HG03354 (cell line): ENCODE results near the gene DSG4.
"Not testable (repeated sequence)": the region's sequence is repeated elsewhere in the genome, so short reads cannot be mapped to it uniquely, and the experiment has no call there.

Experiments used
- ATAC-seq: cut with Tn5 transposase; IDR thresholded peaks from one replicate; pipeline ENCODE4 v1.9.1; 2021; ENCODE audit warnings: mild to moderate bottlenecking; ENCODE audit not compliant: unreplicated experiment, poor library complexity, severe bottlenecking

The DSG4 gene

GRCh38 chr18:31376477-31376876, at the start of gene DSG4:
DSG4 (plus strand) TSS chr18:31376777; CDS start chr18:31376912, 135 bp downstream.
- no peak for ATAC-seq

- no peak for ATAC-seq
Measured at GRCh38 chr18:31329787-31330438, 46.7 kb upstream of the DSG4 start.

- ATAC-seq, result no peak
Measured at GRCh38 chr18:31343454-31343853, 33.1 kb upstream of the DSG4 start.

DNA sequence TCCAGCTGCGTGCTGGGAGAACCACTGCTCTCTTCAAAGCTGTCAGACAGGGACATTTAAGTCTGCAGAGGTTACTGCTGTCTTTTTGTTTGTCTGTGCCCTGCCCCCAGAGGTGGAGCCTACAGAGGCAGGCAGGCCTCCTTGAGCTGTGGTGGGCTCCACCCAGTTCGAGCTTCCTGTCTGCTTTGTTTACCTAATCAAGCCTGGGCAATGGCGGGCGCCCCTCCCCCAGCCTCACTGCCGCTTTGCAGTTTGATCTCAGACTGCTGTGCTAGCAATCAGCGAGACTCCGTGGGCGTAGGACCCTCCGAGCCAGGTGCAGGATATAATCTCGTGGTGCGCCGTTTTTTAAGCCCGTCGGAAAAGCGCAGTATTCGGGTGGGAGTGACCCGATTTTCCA, 23.2 kb upstream of the DSG4 start:
- not testable (repeated sequence) for ATAC-seq

GRCh38 chr18:31354990-31355389, 21.6 kb upstream of the DSG4 start:
- no peak for ATAC-seq

DNA sequence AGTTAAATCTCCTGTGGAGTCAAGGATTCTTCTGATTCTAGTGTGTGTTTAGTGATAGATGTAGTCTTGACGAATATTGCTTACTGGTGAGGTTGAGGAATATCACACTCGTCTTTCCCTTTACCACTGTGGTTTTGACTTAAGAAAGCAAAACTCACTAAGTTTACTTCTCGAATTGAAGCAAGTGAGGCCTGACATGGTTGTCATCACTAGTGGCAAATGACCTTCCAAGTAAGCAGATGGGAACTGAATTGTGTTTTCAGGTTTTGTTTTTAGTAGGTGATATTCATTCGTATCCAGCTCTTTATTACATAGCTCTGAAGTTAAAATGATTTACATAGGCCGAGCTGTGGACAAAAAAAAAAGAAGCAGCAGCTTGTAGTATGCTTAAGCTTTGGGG, 20.6 kb upstream of the DSG4 start:
- ATAC-seq, result no peak

GRCh38 chr18:31364190-31364589, 12.4 kb upstream of the DSG4 start:
- no peak for ATAC-seq

GRCh38 chr18:31369478-31369877, 7.1 kb upstream of the DSG4 start:
- ATAC-seq, result no peak

GRCh38 chr18:31371989-31372388, 4.6 kb upstream of the DSG4 start:
- no peak for ATAC-seq

DNA sequence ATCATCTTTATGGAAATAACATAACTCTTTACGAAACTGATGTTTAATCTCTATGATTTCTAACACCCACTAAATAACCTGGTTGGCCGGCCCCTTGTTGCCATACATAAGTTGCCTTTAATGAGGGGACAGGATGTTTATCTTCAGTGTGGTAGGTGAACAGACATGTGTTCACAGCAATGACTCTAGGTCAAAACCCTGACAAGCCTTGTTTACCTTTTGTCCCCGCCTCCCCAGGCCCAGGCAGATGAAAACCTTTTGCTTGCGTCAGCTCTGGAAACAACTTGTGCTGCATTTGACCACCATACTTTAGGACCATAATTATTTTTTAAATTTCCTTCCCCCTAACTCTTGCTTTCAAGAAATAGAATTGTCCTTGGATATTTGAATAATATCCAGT, 2.9 kb upstream of the DSG4 start:
- no peak for ATAC-seq

DNA sequence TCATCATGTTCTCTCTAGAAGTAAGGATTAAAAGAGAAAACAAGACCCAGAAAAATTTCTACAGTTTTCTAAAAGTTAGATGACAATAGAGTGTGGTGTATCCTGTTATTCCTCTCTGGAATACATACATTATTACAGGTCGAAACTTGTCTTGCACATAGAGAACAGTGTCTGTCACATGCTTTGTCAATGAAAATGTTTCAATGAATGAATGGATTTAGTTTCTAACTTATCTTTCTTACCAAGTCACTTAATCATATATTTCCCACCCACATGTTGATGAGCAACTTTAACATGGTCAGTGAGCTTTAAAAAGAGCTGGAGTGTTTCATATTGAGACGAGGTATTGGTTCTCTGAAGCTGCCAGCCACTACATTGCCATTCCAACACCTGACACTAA, 4.3 kb downstream of the DSG4 start:
- ATAC-seq, result no peak

GRCh38 chr18:31382107-31382506, 5.5 kb downstream of the DSG4 start:
- ATAC-seq, result no peak

GRCh38 chr18:31386741-31387140, 10.2 kb downstream of the DSG4 start:
- ATAC-seq, result no peak

DNA sequence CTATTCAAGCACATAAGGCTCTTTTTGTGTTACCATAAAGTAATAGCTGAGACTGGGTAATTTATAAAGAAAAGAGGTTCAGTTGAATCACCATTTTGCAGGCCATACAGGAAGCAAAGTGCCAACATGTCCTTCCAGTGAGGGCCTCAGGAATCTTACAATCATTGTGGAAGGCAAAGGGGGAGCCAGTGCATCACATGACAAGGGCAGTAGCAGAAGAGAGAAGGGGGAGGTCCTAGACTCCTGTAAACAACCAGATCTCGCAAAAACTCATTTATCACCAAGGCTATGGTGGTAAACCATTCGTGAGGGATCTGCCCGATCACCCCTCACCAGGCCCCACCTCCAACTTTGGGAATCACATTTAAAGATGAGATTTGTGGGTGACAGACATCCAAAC, 16.7 kb downstream of the DSG4 start:
- ATAC-seq, result no peak

- no peak for ATAC-seq
Measured at GRCh38 chr18:31396796-31397612, 20.4 kb downstream of the DSG4 start.

DNA sequence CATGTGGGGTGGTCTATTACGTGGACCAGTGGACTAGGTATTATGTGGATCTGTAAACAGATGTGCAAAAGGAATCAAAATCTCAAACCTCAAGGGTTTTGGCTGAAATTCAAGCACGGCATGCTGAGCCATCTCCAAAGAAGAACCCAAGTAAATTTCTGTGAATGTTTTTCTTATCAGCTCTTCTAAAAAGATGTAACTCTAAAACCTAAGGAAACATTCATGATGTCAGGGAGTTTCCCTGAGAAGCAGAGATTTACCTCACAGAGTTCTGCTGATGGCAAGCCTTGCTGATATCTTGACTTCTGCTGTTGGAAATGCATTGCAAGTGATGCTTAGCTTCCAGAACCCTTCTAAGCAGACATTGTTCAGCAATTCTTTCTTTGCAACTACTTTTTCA, 21.6 kb downstream of the DSG4 start:
- ATAC-seq, result no peak

GRCh38 chr18:31399306-31400032, 22.9 kb downstream of the DSG4 start:
- ATAC-seq, result no peak

DNA sequence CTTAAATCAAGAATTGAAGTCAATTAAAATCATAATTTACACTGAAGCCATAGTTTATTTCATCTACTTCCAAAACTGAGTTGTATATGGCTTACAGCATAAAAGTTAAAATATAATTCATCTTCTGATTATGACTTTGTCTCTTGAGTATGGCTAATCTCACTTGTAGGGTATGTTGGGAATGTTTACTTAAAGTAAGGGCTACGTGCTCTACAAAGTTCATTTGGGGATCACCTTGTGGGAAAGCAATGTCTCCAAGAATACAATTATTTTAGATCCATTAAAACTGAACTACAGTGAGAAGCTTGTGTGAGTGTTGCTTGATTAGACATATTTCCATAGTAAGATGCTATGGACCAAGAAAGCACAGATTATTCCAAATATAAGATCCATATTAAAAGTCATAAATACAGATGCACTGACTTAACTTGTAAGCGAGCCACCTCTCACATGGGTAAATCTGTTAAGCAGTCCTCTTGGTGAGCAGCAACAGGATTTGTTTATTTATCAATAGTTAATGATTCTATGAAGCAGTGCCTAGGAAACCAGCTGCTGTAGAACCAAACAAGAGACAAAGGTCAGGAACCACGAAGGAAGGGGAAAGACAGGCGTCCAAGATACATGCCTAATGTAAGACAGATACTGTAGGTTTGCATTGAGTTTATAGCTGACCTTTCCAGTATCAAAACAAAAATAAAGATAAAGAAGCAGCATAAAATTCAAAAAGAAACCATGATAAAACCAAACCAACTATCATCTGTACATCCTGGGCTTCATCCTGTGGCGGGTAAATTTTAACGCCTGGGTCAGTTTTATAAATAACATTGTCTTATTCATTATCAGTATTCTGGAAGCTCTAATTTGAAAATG, 24.8 kb downstream of the DSG4 start:
- ATAC-seq, result no peak

GRCh38 chr18:31402026-31402373, 25.4 kb downstream of the DSG4 start:
- ATAC-seq, result no peak

- no peak for ATAC-seq
Measured at GRCh38 chr18:31403409-31403808, 26.8 kb downstream of the DSG4 start.
